ENCODE measurements around the gene CLIP1.

GRCh38 chr12:122449317-122449716 lies 26.8 kb upstream of the CLIP1 start:
- no peak for TF ChIP-seq CTCF (IDR thresholded peaks at IDR 0.05; ENCODE audit: insufficient read depth, low read length, poor library complexity, severe bottlenecking)
- no peak for TF ChIP-seq EZH2phosphoT487 (conservative IDR thresholded peaks at IDR 0.05; ENCODE audit: low read length)
